ENCODE results near the gene KRT78. TPM values are rescaled to one million over a fixed set of nuclear protein-coding genes. Genes with fewer than 3 reads are reported as not detected.

The KRT78 gene
- total RNA-seq, 1 experiment from 2014 or later: not detected

DNA sequence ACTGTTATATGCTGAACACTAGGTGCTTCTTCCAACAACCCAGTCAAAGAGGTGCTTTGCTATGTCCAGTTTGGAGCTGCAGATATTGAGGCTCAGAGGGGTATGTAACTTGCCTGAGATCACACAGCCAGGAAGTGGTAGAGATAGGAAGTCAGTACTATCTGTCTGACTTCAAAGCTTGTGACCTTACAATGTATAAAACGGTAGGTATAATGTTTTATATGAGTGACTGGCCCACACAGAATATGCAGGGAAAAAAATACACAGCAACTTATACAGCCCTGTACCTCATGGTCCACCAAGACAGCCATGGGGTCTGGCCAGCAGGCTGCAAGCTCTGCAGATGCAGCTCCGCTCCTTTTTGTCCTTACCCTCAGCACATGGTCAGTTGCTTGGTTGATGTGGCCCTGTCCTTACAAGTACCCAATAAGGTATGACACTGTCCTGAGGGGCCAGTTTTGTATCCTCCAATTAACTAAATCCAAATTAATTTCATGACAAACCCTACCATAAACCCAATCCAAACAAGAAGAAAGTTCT, 31.0 kb downstream of the KRT78 start:
- DNase-seq (ENCODE audit: low spot score): no peak
- CTCF ChIA-PET: interaction anchor here (1.6 kb wide), 1 partner anchor 53 kb away, joined by 7 read pairs; no protein-coding TSS in a partner anchor
- no peaks in the 10 kb centered on the region for H3K27me3 Mint-ChIP-seq (ENCODE audit: low read depth)
- ATAC-seq: no peak
- no peaks in the 10 kb centered on the region for H3K36me3 Mint-ChIP-seq
- no peak overlapping the region for H3K27ac Mint-ChIP-seq
- H3K4me1 Mint-ChIP-seq: no peaks in the 10 kb centered on the region
- POLR2A ChIA-PET: no interaction called here
- TF ChIP-seq, protein P1, sequence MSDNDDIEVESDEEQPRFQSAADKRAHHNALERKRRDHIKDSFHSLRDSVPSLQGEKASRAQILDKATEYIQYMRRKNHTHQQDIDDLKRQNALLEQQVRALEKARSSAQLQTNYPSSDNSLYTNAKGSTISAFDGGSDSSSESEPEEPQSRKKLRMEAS (CRISPR knock-in tag; IDR thresholded peaks at IDR 0.05): no peak
- TF ChIP-seq ELF4 (CRISPR knock-in tag; IDR thresholded peaks at IDR 0.05; ENCODE audit: low read depth) (no peak), ZNF671 (CRISPR knock-in tag; IDR thresholded peaks at IDR 0.05) (no peak), NR3C1 (CRISPR knock-in tag; conservative IDR thresholded peaks at IDR 0.05; ENCODE audit: low read depth) (no peak), IRF1 (CRISPR knock-in tag; IDR thresholded peaks at IDR 0.05) (no peak), ZNF423 (CRISPR knock-in tag; IDR thresholded peaks at IDR 0.05) (no peak), ARID4B (CRISPR knock-in tag; IDR thresholded peaks at IDR 0.05; ENCODE audit: borderline replicate concordance) (no peak), HMGXB4 (CRISPR knock-in tag; IDR thresholded peaks at IDR 0.05) (no peak), ZNF396 (CRISPR knock-in tag; IDR thresholded peaks at IDR 0.05; ENCODE audit: borderline replicate concordance) (no peak)
- TF ChIP-seq, protein P2, sequence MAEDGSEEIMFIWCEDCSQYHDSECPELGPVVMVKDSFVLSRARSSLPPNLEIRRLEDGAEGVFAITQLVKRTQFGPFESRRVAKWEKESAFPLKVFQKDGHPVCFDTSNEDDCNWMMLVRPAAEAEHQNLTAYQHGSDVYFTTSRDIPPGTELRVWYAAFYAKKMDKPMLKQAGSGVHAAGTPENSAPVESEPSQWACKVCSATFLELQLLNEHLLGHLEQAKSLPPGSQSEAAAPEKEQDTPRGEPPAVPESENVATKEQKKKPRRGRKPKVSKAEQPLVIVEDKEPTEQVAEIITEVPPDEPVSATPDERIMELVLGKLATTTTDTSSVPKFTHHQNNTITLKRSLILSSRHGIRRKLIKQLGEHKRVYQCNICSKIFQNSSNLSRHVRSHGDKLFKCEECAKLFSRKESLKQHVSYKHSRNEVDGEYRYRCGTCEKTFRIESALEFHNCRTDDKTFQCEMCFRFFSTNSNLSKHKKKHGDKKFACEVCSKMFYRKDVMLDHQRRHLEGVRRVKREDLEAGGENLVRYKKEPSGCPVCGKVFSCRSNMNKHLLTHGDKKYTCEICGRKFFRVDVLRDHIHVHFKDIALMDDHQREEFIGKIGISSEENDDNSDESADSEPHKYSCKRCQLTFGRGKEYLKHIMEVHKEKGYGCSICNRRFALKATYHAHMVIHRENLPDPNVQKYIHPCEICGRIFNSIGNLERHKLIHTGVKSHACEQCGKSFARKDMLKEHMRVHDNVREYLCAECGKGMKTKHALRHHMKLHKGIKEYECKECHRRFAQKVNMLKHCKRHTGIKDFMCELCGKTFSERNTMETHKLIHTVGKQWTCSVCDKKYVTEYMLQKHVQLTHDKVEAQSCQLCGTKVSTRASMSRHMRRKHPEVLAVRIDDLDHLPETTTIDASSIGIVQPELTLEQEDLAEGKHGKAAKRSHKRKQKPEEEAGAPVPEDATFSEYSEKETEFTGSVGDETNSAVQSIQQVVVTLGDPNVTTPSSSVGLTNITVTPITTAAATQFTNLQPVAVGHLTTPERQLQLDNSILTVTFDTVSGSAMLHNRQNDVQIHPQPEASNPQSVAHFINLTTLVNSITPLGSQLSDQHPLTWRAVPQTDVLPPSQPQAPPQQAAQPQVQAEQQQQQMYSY (CRISPR knock-in tag; IDR thresholded peaks at IDR 0.05): no peak
- TF ChIP-seq, protein P3, sequence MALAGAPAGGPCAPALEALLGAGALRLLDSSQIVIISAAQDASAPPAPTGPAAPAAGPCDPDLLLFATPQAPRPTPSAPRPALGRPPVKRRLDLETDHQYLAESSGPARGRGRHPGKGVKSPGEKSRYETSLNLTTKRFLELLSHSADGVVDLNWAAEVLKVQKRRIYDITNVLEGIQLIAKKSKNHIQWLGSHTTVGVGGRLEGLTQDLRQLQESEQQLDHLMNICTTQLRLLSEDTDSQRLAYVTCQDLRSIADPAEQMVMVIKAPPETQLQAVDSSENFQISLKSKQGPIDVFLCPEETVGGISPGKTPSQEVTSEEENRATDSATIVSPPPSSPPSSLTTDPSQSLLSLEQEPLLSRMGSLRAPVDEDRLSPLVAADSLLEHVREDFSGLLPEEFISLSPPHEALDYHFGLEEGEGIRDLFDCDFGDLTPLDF (CRISPR knock-in tag; IDR thresholded peaks at IDR 0.05): no peak
- TF ChIP-seq, protein P4, sequence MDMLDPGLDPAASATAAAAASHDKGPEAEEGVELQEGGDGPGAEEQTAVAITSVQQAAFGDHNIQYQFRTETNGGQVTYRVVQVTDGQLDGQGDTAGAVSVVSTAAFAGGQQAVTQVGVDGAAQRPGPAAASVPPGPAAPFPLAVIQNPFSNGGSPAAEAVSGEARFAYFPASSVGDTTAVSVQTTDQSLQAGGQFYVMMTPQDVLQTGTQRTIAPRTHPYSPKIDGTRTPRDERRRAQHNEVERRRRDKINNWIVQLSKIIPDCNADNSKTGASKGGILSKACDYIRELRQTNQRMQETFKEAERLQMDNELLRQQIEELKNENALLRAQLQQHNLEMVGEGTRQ (CRISPR knock-in tag; IDR thresholded peaks at IDR 0.05): no peak
- TF ChIP-seq, protein P5, sequence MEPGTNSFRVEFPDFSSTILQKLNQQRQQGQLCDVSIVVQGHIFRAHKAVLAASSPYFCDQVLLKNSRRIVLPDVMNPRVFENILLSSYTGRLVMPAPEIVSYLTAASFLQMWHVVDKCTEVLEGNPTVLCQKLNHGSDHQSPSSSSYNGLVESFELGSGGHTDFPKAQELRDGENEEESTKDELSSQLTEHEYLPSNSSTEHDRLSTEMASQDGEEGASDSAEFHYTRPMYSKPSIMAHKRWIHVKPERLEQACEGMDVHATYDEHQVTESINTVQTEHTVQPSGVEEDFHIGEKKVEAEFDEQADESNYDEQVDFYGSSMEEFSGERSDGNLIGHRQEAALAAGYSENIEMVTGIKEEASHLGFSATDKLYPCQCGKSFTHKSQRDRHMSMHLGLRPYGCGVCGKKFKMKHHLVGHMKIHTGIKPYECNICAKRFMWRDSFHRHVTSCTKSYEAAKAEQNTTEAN (CRISPR knock-in tag; IDR thresholded peaks at IDR 0.05): no peak
- no peak overlapping the region for H3K4me3 Mint-ChIP-seq
- H3K9me3 Mint-ChIP-seq: no peaks in the 10 kb centered on the region

Data from WTC11 (cell line).